K562 (cell line): ENCODE data around the gene MEGF11. TPM values are rescaled to one million over a fixed set of nuclear protein-coding genes. Genes with fewer than 3 reads are reported as not detected.

Source experiments
- BMI1 ChIP-seq: fragments of 150-350 bp; IDR thresholded peaks from 2 replicates; pipeline ENCODE4 v1.6.1; 2014; ENCODE audit warnings: low read length
- MECOM ChIP-seq: fragments of 250-450 bp; sonication (Bioruptor Pico); IDR thresholded peaks from 2 replicates; pipeline ENCODE4 v1.8.0; 2022; ENCODE audit warnings: inconsistent platforms
- NFIC ChIP-seq: fragments of 450-650 bp; IDR thresholded peaks from 2 replicates; pipeline ENCODE4 v1.6.1; 2017; ENCODE audit warnings: mild to moderate bottlenecking, inconsistent platforms
- NR2C2 ChIP-seq, 2 experiments: fragments of 200-800 bp in 1 of 2; sonication (Bioruptor generic) in 1 of 2; sonication (generic) in 1 of 2; formaldehyde crosslinking in 1 of 2; IDR thresholded peaks; 2 replicates each; pipeline versions ENCODE4 v1.6.1 to v1.8.0; 2016 to 2022; ENCODE audit warnings: mild to moderate bottlenecking in 1 of 2, missing compliant biosample characterization in 1 of 2, missing genetic modification characterization in 1 of 2, missing genetic modification reagents in 1 of 2
- SLC30A9 ChIP-seq: fragments of 250-450 bp; sonication (Bioruptor Pico); IDR thresholded peaks from 2 replicates; pipeline ENCODE4 v1.8.0; 2022; ENCODE audit warnings: mild to moderate bottlenecking, moderate library complexity
- SMAD2 ChIP-seq: fragments of 150-350 bp; IDR thresholded peaks from 2 replicates; pipeline ENCODE4 v1.6.1; 2014; ENCODE audit warnings: low read depth, mild to moderate bottlenecking, low read length
- SMARCA5 ChIP-seq: fragments of 450-650 bp; IDR thresholded peaks from 2 replicates; pipeline ENCODE4 v1.6.1; 2016
- TAF9B ChIP-seq: fragments of 450-650 bp; IDR thresholded peaks from 2 replicates; pipeline ENCODE4 v1.6.1; 2018; ENCODE audit warnings: mild to moderate bottlenecking; ENCODE audit not compliant: partially characterized antibody
- ZBTB8A ChIP-seq: fragments of 450-650 bp; IDR thresholded peaks from 2 replicates; pipeline ENCODE4 v1.6.1; 2018; ENCODE audit warnings: mild to moderate bottlenecking, moderate library complexity; ENCODE audit not compliant: partially characterized antibody
- polyA plus RNA-seq, 8 experiments: library from polyadenylated mRNA; depleted of rRNA in 4 of 8; stranded (reverse) in 5 of 8; unstranded in 3 of 8; fragments of >200 nt; fragmentation: Nextera tagmentation in 2 of 8; fragmentation: Illumina TruSeq in 1 of 8; extraction: Ambion mirVana in 2 of 8; extraction: Trizol in 1 of 8; gene quantifications; 2 replicates each; pipeline versions ENCODE4 v1.2.1 to v1.2.3, GENCODE V29; 2011 to 2014; ENCODE audit warnings: inconsistent platforms in 1 of 8, missing spikeins in 1 of 8
- total RNA-seq, 7 experiments: library from RNA; depleted of rRNA in 6 of 7; stranded (reverse); fragments of >200 nt in 6 of 7; fragmentation: Illumina TruSeq in 2 of 7; extraction: Trizol in 2 of 7; gene quantifications; 2 replicates each; pipeline versions ENCODE4 v1.2.1 to v1.2.3, GENCODE V29; 2011 to 2021; ENCODE audit warnings: low replicate concordance in 1 of 7
- TF ChIP-seq, protein P1 (sequence below): IDR thresholded peaks from 2 replicates; pipeline ENCODE4 v1.6.1; 2011; ENCODE audit not compliant: insufficient read length; ENCODE audit errors: extremely low read depth
- TF ChIP-seq, protein P2 (sequence below): fragments of 450-650 bp; formaldehyde crosslinking; IDR thresholded peaks from 2 replicates; pipeline ENCODE4 v1.4.0; 2020; ENCODE audit warnings: mild to moderate bottlenecking, moderate library complexity
- TF ChIP-seq, protein P3 (sequence below): fragments of 250-450 bp; sonication (Bioruptor Pico); IDR thresholded peaks from 2 replicates; pipeline ENCODE4 v1.4.0; 2020; ENCODE audit warnings: mild to moderate bottlenecking

The MEGF11 gene
- total and polyA plus RNA-seq, 9 of the 15 experiments (the other 6 are each of a cell fraction or from before 2014, with no cell fraction given) = 0.06 to 0.23 (median 0.20) TPM; not detected in 6

DNA sequence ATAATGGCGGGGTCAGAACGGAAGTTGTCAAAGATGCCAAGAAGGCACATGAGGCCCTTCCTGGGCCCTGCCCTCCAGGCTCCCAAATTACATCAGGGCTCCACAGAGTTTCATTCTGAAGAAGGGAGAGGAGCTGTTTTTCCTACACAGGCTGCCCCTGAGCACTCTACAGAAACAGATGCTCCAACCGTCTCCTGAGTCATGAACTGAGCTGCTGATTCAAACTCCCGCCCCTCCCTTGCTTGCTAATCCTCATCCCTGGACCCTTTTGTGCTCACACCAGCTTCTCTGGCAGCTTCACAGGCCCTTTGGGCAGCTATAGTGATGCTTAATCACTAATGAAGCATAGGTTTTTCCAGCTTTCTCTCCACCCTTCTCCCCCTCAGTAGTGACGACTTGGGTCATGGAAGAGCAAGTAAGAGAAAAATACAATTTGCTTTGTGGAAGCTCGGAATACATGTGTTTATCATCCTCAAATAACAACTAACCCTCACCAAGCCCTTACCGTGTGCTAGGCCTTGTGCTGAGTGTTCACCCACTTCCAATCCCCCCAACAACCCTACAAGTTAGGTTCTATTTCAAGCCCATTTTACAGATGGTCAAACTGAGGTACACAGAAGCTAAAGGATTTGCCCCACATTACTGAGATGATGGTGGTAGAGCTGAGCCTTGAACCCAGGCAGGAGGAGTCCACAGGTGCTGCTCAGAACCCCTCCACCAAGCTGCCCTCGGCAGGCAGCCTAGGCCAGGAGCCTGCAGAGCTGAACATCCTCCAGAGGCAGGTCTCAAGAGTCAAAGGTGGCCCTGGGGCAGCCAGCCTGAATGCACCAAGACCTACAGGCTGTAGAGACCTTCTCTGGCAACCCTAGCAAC lies 21.9 kb downstream of the MEGF11 start (continued):
- TF ChIP-seq NR2C2 (CRISPR knock-in tag; IDR thresholded peaks at IDR 0.05) (no peak), NR2C2 (tag; IDR thresholded peaks at IDR 0.05) (peak; percentile 5; the same call in 1 of the 2 replicates), NFIC (no peak), MECOM (CRISPR knock-in tag) (peak; percentile 9; the same call in 1 of the 2 replicates), BMI1 (no peak), TAF9B (no peak), ZBTB8A (no peak), SMAD2 (no peak), SMARCA5 (peak; percentile 84), SLC30A9 (CRISPR knock-in tag) (no peak)
- TF ChIP-seq, protein P1, sequence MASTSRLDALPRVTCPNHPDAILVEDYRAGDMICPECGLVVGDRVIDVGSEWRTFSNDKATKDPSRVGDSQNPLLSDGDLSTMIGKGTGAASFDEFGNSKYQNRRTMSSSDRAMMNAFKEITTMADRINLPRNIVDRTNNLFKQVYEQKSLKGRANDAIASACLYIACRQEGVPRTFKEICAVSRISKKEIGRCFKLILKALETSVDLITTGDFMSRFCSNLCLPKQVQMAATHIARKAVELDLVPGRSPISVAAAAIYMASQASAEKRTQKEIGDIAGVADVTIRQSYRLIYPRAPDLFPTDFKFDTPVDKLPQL = no peak
- TF ChIP-seq, protein P2, sequence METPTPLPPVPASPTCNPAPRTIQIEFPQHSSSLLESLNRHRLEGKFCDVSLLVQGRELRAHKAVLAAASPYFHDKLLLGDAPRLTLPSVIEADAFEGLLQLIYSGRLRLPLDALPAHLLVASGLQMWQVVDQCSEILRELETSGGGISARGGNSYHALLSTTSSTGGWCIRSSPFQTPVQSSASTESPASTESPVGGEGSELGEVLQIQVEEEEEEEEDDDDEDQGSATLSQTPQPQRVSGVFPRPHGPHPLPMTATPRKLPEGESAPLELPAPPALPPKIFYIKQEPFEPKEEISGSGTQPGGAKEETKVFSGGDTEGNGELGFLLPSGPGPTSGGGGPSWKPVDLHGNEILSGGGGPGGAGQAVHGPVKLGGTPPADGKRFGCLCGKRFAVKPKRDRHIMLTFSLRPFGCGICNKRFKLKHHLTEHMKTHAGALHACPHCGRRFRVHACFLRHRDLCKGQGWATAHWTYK (CRISPR knock-in tag) = no peak
- TF ChIP-seq, protein P3, sequence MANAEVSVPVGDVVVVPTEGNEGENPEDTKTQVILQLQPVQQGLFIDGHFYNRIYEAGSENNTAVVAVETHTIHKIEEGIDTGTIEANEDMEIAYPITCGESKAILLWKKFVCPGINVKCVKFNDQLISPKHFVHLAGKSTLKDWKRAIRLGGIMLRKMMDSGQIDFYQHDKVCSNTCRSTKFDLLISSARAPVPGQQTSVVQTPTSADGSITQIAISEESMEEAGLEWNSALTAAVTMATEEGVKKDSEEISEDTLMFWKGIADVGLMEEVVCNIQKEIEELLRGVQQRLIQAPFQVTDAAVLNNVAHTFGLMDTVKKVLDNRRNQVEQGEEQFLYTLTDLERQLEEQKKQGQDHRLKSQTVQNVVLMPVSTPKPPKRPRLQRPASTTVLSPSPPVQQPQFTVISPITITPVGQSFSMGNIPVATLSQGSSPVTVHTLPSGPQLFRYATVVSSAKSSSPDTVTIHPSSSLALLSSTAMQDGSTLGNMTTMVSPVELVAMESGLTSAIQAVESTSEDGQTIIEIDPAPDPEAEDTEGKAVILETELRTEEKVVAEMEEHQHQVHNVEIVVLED (CRISPR knock-in tag) = no peak
